Lower lobe of right lung (tissue), 2 donors: ENCODE measurements around the gene ARHGAP25. TPM values are rescaled to one million over a fixed set of nuclear protein-coding genes. Genes with fewer than 3 reads are reported as not detected.

Experiments
- ATAC-seq, 2 donors: fragments of 200-7000 bp; cut with Tn5 transposase; one replicate each; pipeline ENCODE4 v1.9.1; 2020 to 2022; ENCODE audit warnings: mild to moderate bottlenecking in 2 of 2, moderate library complexity in 2 of 2
- DNase-seq: peaks from one replicate; pipeline ENCODE4 v3.0.0-alpha.2; 2020
- H3K27ac ChIP-seq: fragments of 200-600 bp; one replicate; pipeline ENCODE4 v1.8.0; 2022
- H3K27me3 ChIP-seq: fragments of 200-600 bp; one replicate; pipeline ENCODE4 v1.8.0; 2022; ENCODE audit warnings: low read depth
- H3K36me3 ChIP-seq: fragments of 200-600 bp; one replicate; pipeline ENCODE4 v1.8.0; 2022; ENCODE audit warnings: mild to moderate bottlenecking
- H3K4me1 ChIP-seq: fragments of 200-600 bp; one replicate; pipeline ENCODE4 v1.8.0; 2022
- H3K4me3 ChIP-seq: fragments of 200-600 bp; one replicate; pipeline ENCODE4 v1.8.0; 2022; ENCODE audit warnings: mild to moderate bottlenecking
- H3K9me3 ChIP-seq: fragments of 200-600 bp; one replicate; pipeline ENCODE4 v1.8.0; 2022
- CTCF ChIP-seq: fragments of 200-600 bp; IDR thresholded peaks from one replicate; pipeline ENCODE4 v1.8.0; 2022; ENCODE audit warnings: antibody characterized with exemption, mild to moderate bottlenecking
- intact Hi-C: fragments of 100-400 bp; cut with DNase I; formaldehyde crosslinking; loops from one replicate; pipeline ENCODE4 v1.11.0; 2022
- total RNA-seq: library from RNA; stranded (reverse); fragmentation: NEBNext Ultra II Directional; extraction: Animal tissue kit (Norgen Biotek cat#: 25700); gene quantifications from one replicate; pipeline ENCODE4 v1.2.1, GENCODE V29; 2021
- donor health status: DM: no; HTN: yes; CAD: no; lungs with severe emphysema.

ARHGAP25 gene
- total RNA-seq, 1 donor from 2014 or later: 48.5 TPM

GRCh38 chr2:68767996-68768395 is 33.4 kb downstream of the ARHGAP25 start:
- Histone ChIP-seq H3K36me3 (no peaks in the 10 kb centered on the region), H3K4me3 (no peak overlapping the region), H3K27me3 (no peaks in the 10 kb centered on the region), H3K27ac (peak overlapping the region; percentile 75), H3K4me1 (peaks cover 99% of the 10 kb centered on the region), H3K9me3 (no peaks in the 10 kb centered on the region)
- no peak for TF ChIP-seq CTCF
- DNase-seq: no peak
- ATAC-seq: no peak
- intact Hi-C loops: no loop called here

DNA sequence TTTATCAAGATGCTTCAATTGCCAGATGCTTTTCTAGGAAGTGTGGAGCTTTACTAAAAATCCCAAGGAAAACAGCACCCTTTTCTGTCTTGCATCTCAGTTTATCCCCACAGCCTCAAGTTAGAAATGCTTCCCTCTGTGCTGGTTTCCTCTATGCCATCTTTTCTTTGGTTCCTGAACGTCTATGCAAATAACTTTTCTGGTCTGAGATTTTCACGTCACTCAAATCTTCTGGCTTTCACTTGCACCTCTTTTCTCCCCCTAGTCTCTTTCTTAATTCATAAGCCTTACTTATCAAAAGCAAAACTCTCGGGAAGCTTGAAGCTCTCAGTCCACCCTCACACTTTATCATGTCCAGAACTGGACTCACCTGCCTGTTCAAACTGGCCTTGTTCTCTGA is 33.9 kb downstream of the ARHGAP25 start:
- TF ChIP-seq CTCF: no peak
- ATAC-seq: no peak
- Histone ChIP-seq H3K4me3 (no peak overlapping the region), H3K4me1 (peaks cover 99% of the 10 kb centered on the region), H3K9me3 (no peaks in the 10 kb centered on the region), H3K36me3 (no peaks in the 10 kb centered on the region), H3K27ac (peak overlapping the region; percentile 19), H3K27me3 (no peaks in the 10 kb centered on the region)
- intact Hi-C loops: no loop called here
- no peak for DNase-seq

GRCh38 chr2:68768951-68769350 is 34.3 kb downstream of the ARHGAP25 start:
- TF ChIP-seq CTCF: no peak
- Histone ChIP-seq H3K4me1 (peaks cover 99% of the 10 kb centered on the region), H3K27me3 (no peaks in the 10 kb centered on the region), H3K36me3 (no peaks in the 10 kb centered on the region), H3K9me3 (no peaks in the 10 kb centered on the region), H3K27ac (peak overlapping the region; percentile 19), H3K4me3 (no peak overlapping the region)
- DNase-seq (no peak), ATAC-seq (no peak)
- intact Hi-C loops: no loop called here

DNA sequence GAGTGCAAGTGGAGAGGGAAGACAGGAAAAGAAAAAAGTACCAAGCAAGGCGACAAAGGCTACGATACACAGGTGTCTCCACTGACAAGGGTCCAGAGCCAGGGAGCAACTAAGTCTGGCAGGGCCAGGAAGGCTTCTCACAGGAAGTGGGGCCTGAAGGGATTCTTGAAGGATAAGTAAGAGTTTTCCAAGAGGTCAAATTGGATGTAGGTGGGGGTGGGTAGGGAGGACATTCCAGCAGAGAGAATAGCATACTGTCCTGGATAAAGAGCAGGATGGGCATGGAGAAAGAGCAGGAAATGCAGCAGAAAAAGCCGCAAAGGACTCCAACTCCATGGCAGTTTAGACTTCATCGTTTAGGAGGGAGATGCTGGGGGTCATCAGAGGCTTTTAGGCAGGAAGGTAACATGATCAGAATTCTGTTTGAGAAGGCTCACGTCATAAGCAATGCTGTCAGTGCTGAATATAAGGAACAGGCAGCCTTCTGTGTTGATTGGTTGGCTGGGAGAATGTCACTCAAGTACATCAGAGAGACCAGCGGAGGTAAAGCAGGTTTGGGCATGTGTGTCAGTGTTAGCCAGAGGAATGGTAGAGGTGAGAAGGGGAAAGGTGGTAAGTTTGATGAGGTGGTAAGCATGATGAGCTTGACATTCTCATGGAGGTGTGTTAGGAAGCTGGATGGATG is 35.1 kb downstream of the ARHGAP25 start:
- ATAC-seq: no peak
- Histone ChIP-seq H3K4me3 (no peak overlapping the region), H3K27ac (peak overlapping the region; percentile 75), H3K36me3 (no peaks in the 10 kb centered on the region), H3K9me3 (no peaks in the 10 kb centered on the region), H3K4me1 (peaks cover 96% of the 10 kb centered on the region), H3K27me3 (no peaks in the 10 kb centered on the region)
- no peak for TF ChIP-seq CTCF
- DNase-seq: no peak
- intact Hi-C loops: no loop called here

GRCh38 chr2:68770271-68771111 is 35.9 kb downstream of the ARHGAP25 start:
- Histone ChIP-seq H3K9me3 (no peaks in the 10 kb centered on the region), H3K36me3 (no peaks in the 10 kb centered on the region), H3K4me3 (no peak overlapping the region), H3K4me1 (peaks cover 89% of the 10 kb centered on the region), H3K27me3 (no peaks in the 10 kb centered on the region), H3K27ac (peak overlapping the region; percentile 75)
- intact Hi-C loops: no loop called here
- TF ChIP-seq CTCF: no peak
- DNase-seq: no peak
- ATAC-seq: no peak
